GM21737 (cell line): ENCODE measurements around the gene LRRC26.

Experiments used
- ATAC-seq: cut with Tn5 transposase; IDR thresholded peaks from one replicate; pipeline ENCODE4 v1.9.1; 2021; ENCODE audit warnings: mild to moderate bottlenecking, moderate library complexity; ENCODE audit not compliant: unreplicated experiment

Gene LRRC26

GRCh38 chr9:137168904-137169856 is 671 bp downstream of the LRRC26 start:
- ATAC-seq: no peak

GRCh38 chr9:137168573-137168903 is 1.3 kb downstream of the LRRC26 start:
- ATAC-seq: no peak

- no peak for ATAC-seq
Observed at GRCh38 chr9:137167747-137168572, 1.9 kb downstream of the LRRC26 start.

- no peak for ATAC-seq
Observed at GRCh38 chr9:137167277-137167746, 2.5 kb downstream of the LRRC26 start.

- no peak for ATAC-seq
Observed at GRCh38 chr9:137166380-137167229, 3.2 kb downstream of the LRRC26 start.

GRCh38 chr9:137165250-137165836 is 4.5 kb downstream of the LRRC26 start:
- no peak for ATAC-seq

GRCh38 chr9:137164370-137165249 is 5.2 kb downstream of the LRRC26 start:
- no peak for ATAC-seq

GRCh38 chr9:137163805-137164204 is 6.0 kb downstream of the LRRC26 start:
- ATAC-seq: no peak

GRCh38 chr9:137163365-137163715 is 6.5 kb downstream of the LRRC26 start:
- ATAC-seq: no peak

- no peak for ATAC-seq
Observed at GRCh38 chr9:137162505-137163364, 7.1 kb downstream of the LRRC26 start.

- no peak for ATAC-seq
Observed at GRCh38 chr9:137161558-137162486, 8.0 kb downstream of the LRRC26 start.

GRCh38 chr9:137160716-137161557 is 8.9 kb downstream of the LRRC26 start:
- ATAC-seq: no peak

- no peak for ATAC-seq
Observed at GRCh38 chr9:137160054-137160425, 9.8 kb downstream of the LRRC26 start.

GRCh38 chr9:137159105-137160053 is 10.5 kb downstream of the LRRC26 start:
- no peak for ATAC-seq

- ATAC-seq: no peak
Observed at GRCh38 chr9:137158625-137159024, 11.2 kb downstream of the LRRC26 start.
